PC-9 (cell line): Measurements from ENCODE around the gene CDH18. TPM values are rescaled to one million over a fixed set of nuclear protein-coding genes. Genes with fewer than 3 reads are reported as not detected.
A peak's percentile ranks its signal among the peaks of the same experiment; 100 is the strongest.

Experiments used
- BruUV-seq: library from RNA; stranded (reverse); fragments of 400-500 nt; replicated peaks from 2 replicates; lab custom pipeline; 2021; lab: Mats Ljungman, UMichigan
- CTCF ChIA-PET: fragments of 300-600 bp; sonication (Branson Sonifier 250); formaldehyde crosslinking; loops from one replicate; lab custom pipeline; 2022; ENCODE audit warnings: antibody characterized with exemption; lab: Charles Lee
- POLR2A ChIA-PET: fragments of 300-600 bp; sonication (Branson Sonifier 250); formaldehyde crosslinking; loops from one replicate; lab custom pipeline; 2022; ENCODE audit warnings: antibody characterized with exemption; ENCODE audit not compliant: unreplicated experiment; lab: Charles Lee
- DNase-seq, 2 experiments: peaks; one replicate each; pipeline versions ENCODE4 v3.0.0 to v3.0.0-alpha.2; 2015 to 2022; ENCODE audit warnings: mixed read lengths in 1 of 2
- H2AFZ ChIP-seq: fragments of 200-600 bp; sonication (generic); 2 replicates; pipeline ENCODE4 v1.8.1; 2017; ENCODE audit warnings: antibody characterized with exemption
- H3F3A ChIP-seq: fragments of 200-600 bp; sonication (generic); 2 replicates; pipeline ENCODE4 v1.8.1; 2017; ENCODE audit warnings: antibody characterized with exemption, mild to moderate bottlenecking, low read depth; ENCODE audit not compliant: insufficient read depth
- H3K27ac ChIP-seq: fragments of 200-600 bp; sonication (generic); 2 replicates; pipeline ENCODE4 v1.6.1; 2016; ENCODE audit warnings: mixed run types
- H3K27me3 ChIP-seq: fragments of 200-600 bp; sonication (generic); 2 replicates; pipeline ENCODE4 v1.6.1; 2016; ENCODE audit warnings: low read depth, mixed run types; ENCODE audit not compliant: insufficient read depth
- H3K36me3 ChIP-seq: fragments of 200-600 bp; sonication (generic); 2 replicates; pipeline ENCODE4 v1.6.1; 2016; ENCODE audit warnings: low read depth, mixed run types
- H3K4me1 ChIP-seq: fragments of 200-600 bp; sonication (generic); replicated peaks from 2 replicates; pipeline ENCODE4 v1.6.1; 2016; ENCODE audit warnings: mixed run types; ENCODE audit not compliant: insufficient read depth
- H3K4me2 ChIP-seq: fragments of 200-600 bp; sonication (generic); 2 replicates; pipeline ENCODE4 v1.6.1; 2017; ENCODE audit warnings: mixed run types
- H3K4me3 ChIP-seq: fragments of 200-600 bp; sonication (generic); 2 replicates; pipeline ENCODE4 v1.6.1; 2016; ENCODE audit warnings: mixed run types
- H3K79me2 ChIP-seq: fragments of 200-600 bp; sonication (generic); 2 replicates; pipeline ENCODE4 v1.6.1; 2017; ENCODE audit warnings: low read depth, mixed run types
- H3K9me2 ChIP-seq: fragments of 200-600 bp; sonication (generic); 2 replicates; pipeline ENCODE4 v1.8.1; 2017; ENCODE audit warnings: mild to moderate bottlenecking; ENCODE audit not compliant: insufficient read depth
- H3K9me3 ChIP-seq: fragments of 200-600 bp; sonication (generic); 2 replicates; pipeline ENCODE4 v1.8.1; 2016; ENCODE audit warnings: low read depth; ENCODE audit not compliant: insufficient read depth
- H4K20me1 ChIP-seq: fragments of 200-600 bp; sonication (generic); 2 replicates; pipeline ENCODE4 v1.8.1; 2017; ENCODE audit not compliant: insufficient read depth
- CTCF ChIP-seq: fragments of 200-600 bp; sonication (generic); conservative IDR thresholded peaks from 2 replicates; pipeline ENCODE4 v1.6.1; 2017; ENCODE audit warnings: mixed run types, antibody characterized with exemption, mild to moderate bottlenecking, moderate library complexity
- EZH2 ChIP-seq: fragments of 200-600 bp; sonication (generic); IDR thresholded peaks from 2 replicates; pipeline ENCODE4 v1.8.0; 2017; ENCODE audit warnings: antibody characterized with exemption, low read depth
- intact Hi-C: fragments of 100-400 bp; cut with micrococcal nuclease; formaldehyde crosslinking; loops from one replicate; pipeline ENCODE4 v1.10.0; 2022; ENCODE audit not compliant: unreplicated experiment
- total RNA-seq: library from RNA; stranded (reverse); gene quantifications from 2 replicates; pipeline ENCODE4 v1.2.3, GENCODE V29; 2021

CDH18 gene
- total RNA-seq, 1 experiment from 2014 or later = not detected

DNA sequence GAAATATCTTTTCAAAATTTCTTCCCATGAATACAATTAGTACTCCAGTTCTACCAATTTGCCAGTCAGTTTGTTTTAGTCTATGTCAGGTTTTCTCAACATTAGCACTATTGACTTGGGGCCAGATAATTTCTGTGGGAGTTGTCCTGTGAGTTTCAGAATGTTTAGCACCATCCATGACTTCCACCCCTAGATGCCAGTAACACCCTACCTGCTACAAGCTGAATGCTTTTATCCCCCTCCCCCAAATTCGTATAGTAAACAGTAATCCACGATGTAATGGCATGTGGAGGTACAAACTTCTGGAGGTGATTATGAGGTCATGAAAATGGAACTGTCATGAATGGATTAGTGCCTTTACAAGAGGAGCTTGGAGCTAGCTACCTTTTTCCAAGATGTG, 420.0 kb downstream of the CDH18 start:
- H3K4me3 ChIP-seq = no peak overlapping the region
- no peaks in the 10 kb centered on the region for H3K9me2 ChIP-seq
- no peak overlapping the region for H3K4me2 ChIP-seq
- H2AFZ ChIP-seq = no peak overlapping the region
- no peaks in the 10 kb centered on the region for H3K9me3 ChIP-seq
- H3K79me2 ChIP-seq = no peaks in the 10 kb centered on the region
- intact Hi-C loops = no loop called here
- H3K27ac ChIP-seq = no peak overlapping the region
- TF ChIP-seq EZH2 (no peak), CTCF (no peak)
- ChIA-PET POLR2A (no interaction called here), CTCF (no interaction called here)
- H3F3A ChIP-seq = no peaks in the 10 kb centered on the region
- no peak for DNase-seq
- no peaks in the 10 kb centered on the region for H3K36me3 ChIP-seq
- no peaks in the 10 kb centered on the region for H3K4me1 ChIP-seq
- no peaks in the 10 kb centered on the region for H4K20me1 ChIP-seq
- no TSS peak for BruUV-seq
- H3K27me3 ChIP-seq = no peaks in the 10 kb centered on the region

- H3K36me3 ChIP-seq = no peaks in the 10 kb centered on the region
- H3K9me3 ChIP-seq = no peaks in the 10 kb centered on the region
- H3K27me3 ChIP-seq = no peaks in the 10 kb centered on the region
- H2AFZ ChIP-seq = no peak overlapping the region; the same call in 1 of the 2 replicates
- ChIA-PET POLR2A (no interaction called here), CTCF (no interaction called here)
- no peak overlapping the region for H3K4me2 ChIP-seq
- no peak for TF ChIP-seq CTCF
- TF ChIP-seq EZH2 = no peak
- H3K27ac ChIP-seq = no peak overlapping the region
- no peaks in the 10 kb centered on the region for H3K79me2 ChIP-seq
- H4K20me1 ChIP-seq = no peaks in the 10 kb centered on the region
- BruUV-seq = no TSS peak
- no peaks in the 10 kb centered on the region for H3F3A ChIP-seq
- no peaks in the 10 kb centered on the region for H3K4me1 ChIP-seq
- DNase-seq = no peak
- no peak overlapping the region for H3K4me3 ChIP-seq
- H3K9me2 ChIP-seq = no peaks in the 10 kb centered on the region
- intact Hi-C loops = no loop called here
Observed at GRCh38 chr5:19565466-19565865, 422.5 kb downstream of the CDH18 start.

DNA sequence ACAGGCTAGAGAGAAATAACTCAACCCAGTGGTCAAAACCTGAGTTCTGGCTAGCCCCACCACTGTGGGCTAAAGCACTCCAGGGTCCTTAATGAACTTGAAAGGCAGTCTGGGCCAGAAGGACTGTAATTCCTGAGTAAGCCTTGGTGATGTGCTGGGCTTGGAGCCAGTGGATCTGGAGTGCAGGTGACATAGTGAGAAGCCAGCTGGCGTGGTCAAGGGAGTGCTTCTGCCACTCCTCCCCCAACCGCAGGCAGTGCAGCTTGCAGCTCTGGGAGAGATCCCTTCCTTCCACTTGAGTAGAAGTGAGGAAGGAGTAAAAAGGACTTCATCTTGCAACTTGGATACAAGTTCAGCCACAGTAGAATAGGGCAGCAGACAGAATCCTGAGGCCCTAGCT, 424.0 kb downstream of the CDH18 start:
- intact Hi-C loops = no loop called here
- Histone ChIP-seq H3K4me2 (no peak overlapping the region), H3K4me3 (no peak overlapping the region), H3K27ac (no peak overlapping the region), H3K79me2 (no peaks in the 10 kb centered on the region), H3K9me3 (no peaks in the 10 kb centered on the region), H3K27me3 (no peaks in the 10 kb centered on the region), H2AFZ (no peak overlapping the region), H3K4me1 (no peaks in the 10 kb centered on the region), H4K20me1 (no peaks in the 10 kb centered on the region), H3K36me3 (no peaks in the 10 kb centered on the region), H3F3A (no peaks in the 10 kb centered on the region), H3K9me2 (no peaks in the 10 kb centered on the region)
- ChIA-PET POLR2A (no interaction called here), CTCF (no interaction called here)
- TF ChIP-seq EZH2 = no peak
- no TSS peak for BruUV-seq
- peak in 1 of 2 experiments; percentile 12 for DNase-seq

- ChIA-PET CTCF (no interaction called here), POLR2A (no interaction called here)
- BruUV-seq = no TSS peak
- H3F3A ChIP-seq = no peaks in the 10 kb centered on the region
- H3K36me3 ChIP-seq = no peaks in the 10 kb centered on the region
- no peak overlapping the region for H3K4me3 ChIP-seq
- no peaks in the 10 kb centered on the region for H3K4me1 ChIP-seq
- no peak for DNase-seq
- H4K20me1 ChIP-seq = no peaks in the 10 kb centered on the region
- intact Hi-C loops = no loop called here
- no peak overlapping the region for H2AFZ ChIP-seq
- H3K79me2 ChIP-seq = no peaks in the 10 kb centered on the region
- H3K27ac ChIP-seq = no peak overlapping the region
- TF ChIP-seq CTCF (no peak), EZH2 (no peak)
- H3K4me2 ChIP-seq = no peak overlapping the region
- H3K27me3 ChIP-seq = no peaks in the 10 kb centered on the region
- H3K9me2 ChIP-seq = no peaks in the 10 kb centered on the region
- H3K9me3 ChIP-seq = no peaks in the 10 kb centered on the region
Observed at GRCh38 chr5:19555876-19556275, 432.1 kb downstream of the CDH18 start.
